ENCODE results near the gene CTNNA2. TPM values are rescaled to one million over a fixed set of nuclear protein-coding genes. Genes with fewer than 3 reads are reported as not detected.

CTNNA2 gene
- total RNA-seq, 4 donors from 2014 or later: not detected

DNA sequence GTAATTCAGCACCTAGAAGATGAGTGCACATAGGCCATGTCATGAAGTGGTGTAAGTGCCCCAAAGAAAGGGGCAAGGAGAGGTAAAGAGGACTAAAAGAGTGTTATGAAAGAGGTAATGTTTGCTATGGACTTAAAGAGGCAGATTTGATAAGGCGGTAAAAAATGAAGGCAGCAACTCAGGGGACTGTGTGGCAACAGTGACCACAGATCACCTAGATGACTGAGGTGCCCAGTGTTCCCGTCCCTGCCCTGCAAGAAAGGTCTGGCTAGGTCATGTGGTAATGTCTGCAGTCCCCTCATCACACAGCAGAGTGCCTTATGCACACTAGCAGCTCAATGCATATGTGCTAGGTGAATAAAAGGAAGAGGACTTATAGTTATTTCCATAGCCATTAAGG, 434.9 kb downstream of the CTNNA2 start:
- TF ChIP-seq, protein P1, sequence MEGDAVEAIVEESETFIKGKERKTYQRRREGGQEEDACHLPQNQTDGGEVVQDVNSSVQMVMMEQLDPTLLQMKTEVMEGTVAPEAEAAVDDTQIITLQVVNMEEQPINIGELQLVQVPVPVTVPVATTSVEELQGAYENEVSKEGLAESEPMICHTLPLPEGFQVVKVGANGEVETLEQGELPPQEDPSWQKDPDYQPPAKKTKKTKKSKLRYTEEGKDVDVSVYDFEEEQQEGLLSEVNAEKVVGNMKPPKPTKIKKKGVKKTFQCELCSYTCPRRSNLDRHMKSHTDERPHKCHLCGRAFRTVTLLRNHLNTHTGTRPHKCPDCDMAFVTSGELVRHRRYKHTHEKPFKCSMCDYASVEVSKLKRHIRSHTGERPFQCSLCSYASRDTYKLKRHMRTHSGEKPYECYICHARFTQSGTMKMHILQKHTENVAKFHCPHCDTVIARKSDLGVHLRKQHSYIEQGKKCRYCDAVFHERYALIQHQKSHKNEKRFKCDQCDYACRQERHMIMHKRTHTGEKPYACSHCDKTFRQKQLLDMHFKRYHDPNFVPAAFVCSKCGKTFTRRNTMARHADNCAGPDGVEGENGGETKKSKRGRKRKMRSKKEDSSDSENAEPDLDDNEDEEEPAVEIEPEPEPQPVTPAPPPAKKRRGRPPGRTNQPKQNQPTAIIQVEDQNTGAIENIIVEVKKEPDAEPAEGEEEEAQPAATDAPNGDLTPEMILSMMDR (IDR thresholded peaks at IDR 0.05; ENCODE audit: low read depth): no peak

DNA sequence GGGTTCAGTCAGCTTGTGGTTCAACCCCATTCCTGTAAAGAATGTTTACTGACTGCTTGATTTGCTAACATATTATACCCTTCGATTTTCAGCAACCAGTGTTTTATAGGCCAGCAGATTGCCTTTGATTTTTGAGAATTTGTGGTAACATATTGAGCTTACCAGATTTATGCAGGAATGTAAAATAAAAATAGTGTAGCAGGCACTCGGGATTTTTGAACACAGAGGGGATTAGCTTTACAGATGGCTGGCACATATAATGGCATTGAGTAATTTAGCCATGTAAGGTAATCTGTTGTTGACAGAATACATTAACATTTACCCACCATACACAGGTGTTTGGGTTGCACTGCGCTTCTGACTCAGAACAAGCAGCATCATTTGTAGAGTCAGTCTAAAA, 437.7 kb downstream of the CTNNA2 start:
- TF ChIP-seq, protein P1 (IDR thresholded peaks at IDR 0.05; ENCODE audit: low read depth): no peak

DNA sequence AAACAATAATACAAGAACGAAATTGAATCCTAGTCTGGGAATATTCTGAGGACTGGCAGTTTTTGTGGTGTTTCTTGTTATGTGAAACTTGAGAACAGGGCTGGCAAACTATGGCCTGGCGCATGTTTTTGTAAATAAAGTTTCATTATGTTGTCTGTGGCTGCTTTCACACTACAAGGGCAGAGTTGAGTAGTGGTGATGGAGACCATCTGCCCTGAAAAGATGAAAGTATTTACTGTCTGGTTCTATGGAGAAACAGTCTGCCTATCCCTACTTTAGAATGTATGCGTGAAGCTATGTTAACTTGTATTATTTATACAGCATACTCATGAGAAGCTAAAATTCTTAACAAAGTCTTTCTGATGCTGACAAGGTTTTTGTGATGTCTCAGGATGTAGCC, 439.8 kb downstream of the CTNNA2 start:
- TF ChIP-seq, protein P1 (IDR thresholded peaks at IDR 0.05; ENCODE audit: low read depth): no peak

DNA sequence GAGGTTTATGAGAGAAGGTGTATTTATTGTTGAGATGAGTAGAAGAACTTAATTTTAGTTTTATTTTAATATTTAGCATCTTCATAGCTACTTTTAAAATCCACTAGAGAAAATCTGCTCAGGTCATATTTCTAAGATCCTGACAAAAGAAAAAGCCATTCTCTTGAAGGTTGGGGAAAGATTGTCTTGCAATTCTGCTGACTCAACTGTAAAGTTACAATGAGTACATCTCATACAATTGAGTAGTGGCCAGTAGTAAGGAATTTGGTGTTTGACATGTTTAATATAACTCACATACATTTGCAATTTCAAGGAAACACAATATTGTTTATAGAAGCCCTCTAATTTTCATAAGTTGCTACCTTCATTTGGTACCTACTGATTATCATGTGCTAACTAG, 447.2 kb downstream of the CTNNA2 start:
- TF ChIP-seq, protein P1 (IDR thresholded peaks at IDR 0.05; ENCODE audit: low read depth): no peak

DNA sequence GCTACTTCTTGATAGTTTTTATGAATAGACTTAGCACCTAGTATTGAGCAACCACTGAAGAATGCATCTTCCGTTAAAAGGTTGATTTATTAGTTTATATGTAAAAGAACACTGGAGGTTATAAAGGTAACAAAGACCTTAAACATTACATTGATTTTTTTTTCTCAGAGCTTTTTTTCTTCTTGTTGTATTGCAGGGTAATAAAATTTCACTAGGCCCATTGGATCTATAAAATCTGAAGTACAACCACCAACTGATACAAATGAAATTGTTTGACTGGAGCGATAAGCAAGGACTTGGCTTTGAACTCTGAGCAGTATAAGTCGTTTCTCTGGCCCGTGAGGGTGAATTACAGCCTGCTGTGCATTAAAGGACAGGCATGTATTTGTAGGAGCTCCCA, 447.7 kb downstream of the CTNNA2 start:
- TF ChIP-seq, protein P1 (IDR thresholded peaks at IDR 0.05; ENCODE audit: low read depth): no peak

DNA sequence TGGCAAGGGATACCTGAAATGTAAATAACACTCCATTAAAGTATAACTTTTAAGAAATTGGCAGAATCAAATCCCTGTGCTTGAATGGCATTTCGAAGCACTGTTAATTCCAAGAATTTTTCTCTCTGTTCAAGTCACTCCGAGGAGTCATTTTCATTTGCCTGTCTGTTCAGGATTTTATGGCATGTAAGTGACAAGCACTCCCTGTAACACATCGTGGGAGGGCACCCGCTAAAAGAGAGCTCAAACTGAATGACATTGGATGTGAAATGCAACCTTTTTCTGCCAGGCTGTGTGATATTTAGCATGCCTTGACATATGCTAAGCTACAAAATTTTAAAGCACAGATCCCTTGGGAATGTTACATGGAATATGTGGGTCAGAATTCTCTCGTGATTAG, 452.1 kb downstream of the CTNNA2 start:
- TF ChIP-seq, protein P1 (IDR thresholded peaks at IDR 0.05; ENCODE audit: low read depth): no peak

DNA sequence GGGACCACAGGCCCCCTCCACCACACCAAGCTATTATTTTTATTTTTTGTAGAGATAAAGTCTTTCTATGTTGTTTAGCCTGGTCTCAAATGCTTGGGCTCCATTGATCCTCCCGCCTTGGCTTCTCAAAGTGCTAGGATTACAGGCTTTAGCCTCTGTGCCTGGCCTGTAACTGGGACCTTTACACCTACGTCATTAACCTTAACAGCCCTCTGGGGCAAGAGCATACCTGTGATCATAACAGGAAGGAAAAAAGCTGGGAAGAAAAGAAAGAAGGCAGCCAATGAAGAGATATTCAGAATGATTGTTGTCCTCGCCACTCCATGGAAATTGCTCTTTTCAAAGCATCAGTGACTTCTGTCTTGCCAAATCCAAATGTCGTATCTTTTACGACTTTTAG, 453.5 kb downstream of the CTNNA2 start:
- TF ChIP-seq, protein P1 (IDR thresholded peaks at IDR 0.05; ENCODE audit: low read depth): no peak

Measured in subcutaneous adipose tissue (tissue), 4 donors.